ENCODE results near the gene AVEN. TPM values are rescaled to one million over a fixed set of nuclear protein-coding genes. Genes with fewer than 3 reads are reported as not detected.

The AVEN gene
- total and polyA plus RNA-seq, 2 of the 13 experiments (the other 11 are each of a cell fraction or from before 2014, with no cell fraction given) = 4.4 to 17.5 TPM

DNA sequence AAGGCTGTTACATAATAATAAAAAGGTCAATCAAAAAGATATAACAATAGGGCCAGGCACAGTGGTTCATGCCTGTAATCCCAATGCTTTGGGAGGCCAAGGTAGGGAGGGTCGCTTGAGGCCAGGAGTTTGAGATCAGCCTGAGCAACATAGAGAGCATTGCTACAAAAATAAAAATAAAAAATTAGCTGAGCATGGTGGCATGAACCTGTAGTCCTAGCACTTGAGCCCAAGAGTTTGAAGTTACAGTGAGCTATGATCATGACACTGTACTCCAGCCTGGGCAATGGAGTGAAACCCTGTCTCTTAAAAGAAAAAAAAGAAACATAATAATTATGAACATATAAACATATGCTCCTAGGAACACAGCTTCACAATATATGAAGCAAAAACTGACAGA is 29.3 kb downstream of the AVEN start (continued):
- TF ChIP-seq, protein P1, sequence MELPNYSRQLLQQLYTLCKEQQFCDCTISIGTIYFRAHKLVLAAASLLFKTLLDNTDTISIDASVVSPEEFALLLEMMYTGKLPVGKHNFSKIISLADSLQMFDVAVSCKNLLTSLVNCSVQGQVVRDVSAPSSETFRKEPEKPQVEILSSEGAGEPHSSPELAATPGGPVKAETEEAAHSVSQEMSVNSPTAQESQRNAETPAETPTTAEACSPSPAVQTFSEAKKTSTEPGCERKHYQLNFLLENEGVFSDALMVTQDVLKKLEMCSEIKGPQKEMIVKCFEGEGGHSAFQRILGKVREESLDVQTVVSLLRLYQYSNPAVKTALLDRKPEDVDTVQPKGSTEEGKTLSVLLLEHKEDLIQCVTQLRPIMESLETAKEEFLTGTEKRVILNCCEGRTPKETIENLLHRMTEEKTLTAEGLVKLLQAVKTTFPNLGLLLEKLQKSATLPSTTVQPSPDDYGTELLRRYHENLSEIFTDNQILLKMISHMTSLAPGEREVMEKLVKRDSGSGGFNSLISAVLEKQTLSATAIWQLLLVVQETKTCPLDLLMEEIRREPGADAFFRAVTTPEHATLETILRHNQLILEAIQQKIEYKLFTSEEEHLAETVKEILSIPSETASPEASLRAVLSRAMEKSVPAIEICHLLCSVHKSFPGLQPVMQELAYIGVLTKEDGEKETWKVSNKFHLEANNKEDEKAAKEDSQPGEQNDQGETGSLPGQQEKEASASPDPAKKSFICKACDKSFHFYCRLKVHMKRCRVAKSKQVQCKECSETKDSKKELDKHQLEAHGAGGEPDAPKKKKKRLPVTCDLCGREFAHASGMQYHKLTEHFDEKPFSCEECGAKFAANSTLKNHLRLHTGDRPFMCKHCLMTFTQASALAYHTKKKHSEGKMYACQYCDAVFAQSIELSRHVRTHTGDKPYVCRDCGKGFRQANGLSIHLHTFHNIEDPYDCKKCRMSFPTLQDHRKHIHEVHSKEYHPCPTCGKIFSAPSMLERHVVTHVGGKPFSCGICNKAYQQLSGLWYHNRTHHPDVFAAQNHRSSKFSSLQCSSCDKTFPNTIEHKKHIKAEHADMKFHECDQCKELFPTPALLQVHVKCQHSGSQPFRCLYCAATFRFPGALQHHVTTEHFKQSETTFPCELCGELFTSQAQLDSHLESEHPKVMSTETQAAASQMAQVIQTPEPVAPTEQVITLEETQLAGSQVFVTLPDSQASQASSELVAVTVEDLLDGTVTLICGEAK (IDR thresholded peaks at IDR 0.05) = no peak
- TF ChIP-seq, protein P1 (CRISPR knock-in tag; IDR thresholded peaks at IDR 0.05) = no peak
- TF ChIP-seq, protein P2, sequence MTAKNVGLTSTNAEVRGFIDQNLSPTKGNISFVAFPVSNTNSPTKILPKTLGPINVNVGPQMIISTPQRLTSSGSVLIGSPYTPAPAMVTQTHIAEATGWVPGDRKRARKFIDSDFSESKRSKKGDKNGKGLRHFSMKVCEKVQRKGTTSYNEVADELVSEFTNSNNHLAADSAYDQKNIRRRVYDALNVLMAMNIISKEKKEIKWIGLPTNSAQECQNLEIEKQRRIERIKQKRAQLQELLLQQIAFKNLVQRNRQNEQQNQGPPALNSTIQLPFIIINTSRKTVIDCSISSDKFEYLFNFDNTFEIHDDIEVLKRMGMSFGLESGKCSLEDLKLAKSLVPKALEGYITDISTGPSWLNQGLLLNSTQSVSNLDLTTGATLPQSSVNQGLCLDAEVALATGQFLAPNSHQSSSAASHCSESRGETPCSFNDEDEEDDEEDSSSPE (CRISPR knock-in tag; IDR thresholded peaks at IDR 0.05) = no peak

Measured in HepG2 (cell line).